Measurements from ENCODE around the gene CACNA1C.

Gene CACNA1C

DNA sequence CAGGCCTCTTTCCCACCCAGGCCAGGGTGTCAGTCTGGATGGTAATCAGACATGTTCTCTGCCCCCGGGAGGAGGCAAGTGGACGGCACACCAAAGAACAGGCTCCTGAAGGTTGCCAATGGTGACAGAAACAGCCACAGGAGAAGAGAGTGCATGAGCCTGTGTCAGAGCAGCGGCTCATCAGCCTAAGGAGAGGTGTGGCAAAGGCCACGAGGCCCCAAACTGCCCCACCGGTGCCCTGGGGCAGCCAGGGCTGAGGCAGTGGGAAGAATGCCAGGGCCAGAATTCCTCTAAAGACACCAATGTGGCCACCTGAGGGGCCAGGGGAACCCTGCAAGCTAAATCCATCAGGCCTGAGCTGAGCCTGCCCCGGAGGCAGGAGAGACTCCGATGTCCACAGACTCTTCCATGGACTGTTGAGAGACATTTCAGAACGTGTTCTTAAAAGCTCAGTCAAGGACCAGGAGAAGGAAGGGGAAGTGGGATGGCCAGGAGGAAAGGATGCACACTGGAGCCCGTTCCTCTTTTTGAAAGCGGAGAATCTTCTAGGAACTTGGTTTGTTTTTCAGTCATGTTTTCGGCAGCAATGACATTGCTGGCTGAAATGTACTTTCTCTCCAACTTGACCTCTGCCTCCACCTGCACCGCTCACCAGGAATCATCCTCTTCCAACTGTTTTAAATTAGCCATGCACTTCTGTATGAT lies 565.7 kb downstream of the CACNA1C start:
- DNase-seq: no peak

- no peak for DNase-seq
Observed at GRCh38 chr12:2619136-2619535, 566.3 kb downstream of the CACNA1C start.

GRCh38 chr12:2622460-2622859 lies 569.7 kb downstream of the CACNA1C start:
- no peak for DNase-seq

DNA sequence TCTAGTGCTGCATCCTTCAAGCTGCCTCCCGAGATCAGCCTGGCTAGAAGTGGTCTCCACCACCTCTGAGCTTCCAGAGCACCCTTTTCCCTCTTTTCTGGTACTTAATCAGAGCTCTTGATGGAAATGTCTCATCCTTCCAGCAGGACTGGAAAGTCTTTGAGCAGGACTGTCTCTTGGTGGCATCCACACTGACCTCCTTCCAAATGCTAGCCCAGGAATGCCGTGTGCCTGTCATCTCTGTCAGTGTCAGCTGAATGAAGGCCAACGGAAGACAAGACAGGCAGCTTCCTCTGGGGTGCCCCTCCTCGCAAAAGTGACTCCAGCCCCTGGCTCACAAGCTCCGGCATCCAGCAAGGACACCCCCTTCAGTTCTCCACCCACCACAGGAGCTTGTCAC lies 570.7 kb downstream of the CACNA1C start:
- no peak for DNase-seq

DNA sequence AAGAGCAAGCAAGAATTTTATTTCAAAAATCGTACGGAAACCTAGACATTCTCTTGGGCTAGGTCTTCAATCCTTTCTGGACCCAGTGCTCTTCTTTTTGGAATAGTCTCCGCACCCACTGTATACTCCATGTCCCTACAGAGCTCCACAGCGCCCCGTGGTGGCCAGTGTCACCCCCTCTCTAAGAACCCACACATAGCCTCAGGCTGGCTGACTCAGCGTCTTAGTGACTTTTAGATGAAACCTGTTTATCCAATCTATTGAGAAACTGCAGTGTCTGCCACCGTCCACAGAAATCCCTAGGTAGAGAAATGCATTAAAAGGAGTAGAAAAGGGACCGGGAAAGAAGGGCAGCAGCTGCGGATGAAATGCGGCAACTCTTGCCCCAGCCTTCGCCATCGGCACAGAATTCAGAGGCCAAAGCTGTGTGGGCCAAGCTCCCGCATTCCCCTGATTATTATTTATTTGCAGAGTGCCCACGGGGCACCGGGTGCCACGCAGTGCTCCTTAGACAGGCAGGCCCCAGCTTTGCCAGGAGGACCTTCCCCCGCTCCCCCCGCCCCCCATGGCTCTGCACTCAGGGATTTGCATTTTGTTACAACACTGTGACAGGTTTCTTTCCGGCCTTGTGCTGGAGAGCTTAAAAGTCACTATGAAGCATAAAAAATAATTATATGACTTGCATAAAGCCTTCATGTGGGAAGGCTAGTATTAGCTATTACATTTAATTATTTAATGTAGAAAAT lies 571.9 kb downstream of the CACNA1C start:
- DNase-seq: peak; percentile 18 to 39

DNA sequence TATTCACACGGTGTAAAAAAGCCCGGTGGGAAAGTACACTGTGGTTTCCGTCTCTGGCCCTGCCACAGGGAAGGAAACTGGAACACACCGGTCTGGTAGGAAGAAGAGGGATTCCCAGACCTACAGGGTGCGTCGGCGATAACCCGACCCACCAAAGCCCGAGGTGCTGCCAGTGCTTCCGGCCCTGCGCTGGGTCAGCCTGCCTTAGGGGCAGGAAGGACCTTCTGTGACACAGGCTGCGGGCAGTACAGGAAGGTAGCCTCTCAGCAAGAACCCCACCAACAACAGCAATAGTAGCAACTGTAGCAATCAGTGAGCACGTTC lies 572.5 kb downstream of the CACNA1C start:
- DNase-seq: no peak

DNA sequence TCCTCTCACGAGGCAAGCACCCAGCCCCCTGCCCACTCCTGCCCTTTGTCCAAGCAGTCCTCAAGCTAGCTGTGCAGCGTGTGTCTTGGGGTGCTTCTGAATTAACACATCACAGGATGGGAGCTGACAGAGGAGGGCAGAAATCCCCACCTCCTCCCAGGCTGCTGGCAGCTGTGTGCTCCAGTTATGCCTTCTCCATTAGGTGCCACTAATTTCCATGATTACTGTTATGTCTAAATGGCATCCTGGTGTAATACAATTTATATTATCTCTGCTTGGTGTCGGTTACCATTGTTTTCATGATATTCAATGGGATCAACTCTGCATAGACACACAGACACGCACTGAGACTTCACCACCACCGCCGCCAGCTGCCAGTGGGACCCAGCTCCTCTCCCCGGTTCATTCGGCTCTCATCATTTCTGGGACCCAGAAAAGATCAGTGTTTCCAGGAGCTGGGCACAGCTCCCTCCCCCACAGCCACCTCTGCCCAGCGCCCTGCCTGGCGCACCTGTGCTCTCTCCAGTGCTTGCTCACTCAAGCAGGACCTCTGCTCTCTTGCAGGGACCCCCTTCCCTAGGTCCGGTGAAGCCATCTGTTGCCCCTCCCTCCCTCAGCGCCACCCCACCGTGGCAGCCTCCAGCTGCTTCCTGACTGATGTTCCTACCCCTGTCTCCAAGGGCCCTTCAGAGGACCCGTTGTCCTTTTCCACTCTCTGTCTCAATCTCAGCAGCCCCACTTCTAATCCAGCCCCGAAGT lies 574.5 kb downstream of the CACNA1C start:
- DNase-seq: no peak

DNA sequence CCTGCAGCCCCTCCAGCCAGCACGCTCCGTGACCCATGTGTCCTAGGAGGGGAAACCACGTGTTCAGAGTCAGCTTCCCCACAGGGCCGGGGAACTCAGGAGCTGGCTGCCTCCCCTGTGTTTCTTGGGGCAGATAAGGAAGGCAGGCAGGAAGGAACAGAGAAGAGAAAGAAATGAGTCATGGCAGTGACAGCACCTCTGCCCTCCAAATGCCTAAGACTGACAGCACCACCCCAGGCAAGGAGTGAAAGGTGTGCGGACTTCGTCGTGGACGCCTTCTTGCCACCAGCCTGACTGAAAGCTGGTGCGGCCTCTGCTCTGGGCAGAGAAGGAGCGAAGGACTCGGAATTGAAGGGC lies 575.0 kb downstream of the CACNA1C start:
- DNase-seq: no peak

- DNase-seq: no peak
Observed at GRCh38 chr12:2628401-2628800, 575.6 kb downstream of the CACNA1C start.

GRCh38 chr12:2629051-2629450 lies 576.3 kb downstream of the CACNA1C start:
- no peak for DNase-seq

DNA sequence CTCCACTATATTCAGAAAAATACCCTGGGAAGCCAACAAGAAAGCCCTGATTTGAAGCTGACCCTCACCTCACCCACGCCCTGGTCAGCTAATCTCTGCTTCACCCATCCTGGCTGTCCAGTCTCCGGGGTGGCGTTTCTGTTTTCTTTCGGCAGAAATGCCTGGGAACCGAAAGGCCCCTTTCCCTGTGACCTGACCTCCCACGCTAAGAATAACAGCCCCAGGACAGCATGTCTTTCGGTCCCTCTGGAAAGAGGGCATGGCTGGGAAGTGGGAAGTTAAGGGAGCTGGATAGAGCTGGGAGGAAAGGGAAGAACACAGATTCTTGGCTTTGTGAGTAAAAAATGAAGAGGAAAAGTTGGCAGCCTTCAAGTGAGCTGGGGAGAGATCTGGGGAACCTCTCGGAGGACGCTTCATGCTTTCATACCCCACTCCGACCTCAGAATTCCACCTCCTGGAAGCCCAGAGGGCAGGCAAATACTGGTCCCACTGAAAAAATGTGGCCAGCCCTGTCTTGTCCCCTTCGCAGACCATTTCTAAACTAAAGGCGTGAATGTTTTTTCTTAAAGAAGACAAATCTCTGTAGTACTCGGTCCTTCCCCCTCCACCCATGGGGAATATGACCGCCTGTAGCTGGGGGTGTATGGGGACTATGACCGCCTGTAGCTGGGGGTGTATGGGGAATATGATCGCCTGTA lies 579.0 kb downstream of the CACNA1C start:
- DNase-seq: no peak

- DNase-seq: no peak
Observed at GRCh38 chr12:2633176-2633824, 580.5 kb downstream of the CACNA1C start.

GRCh38 chr12:2633825-2634200 lies 581.0 kb downstream of the CACNA1C start:
- no peak for DNase-seq

DNA sequence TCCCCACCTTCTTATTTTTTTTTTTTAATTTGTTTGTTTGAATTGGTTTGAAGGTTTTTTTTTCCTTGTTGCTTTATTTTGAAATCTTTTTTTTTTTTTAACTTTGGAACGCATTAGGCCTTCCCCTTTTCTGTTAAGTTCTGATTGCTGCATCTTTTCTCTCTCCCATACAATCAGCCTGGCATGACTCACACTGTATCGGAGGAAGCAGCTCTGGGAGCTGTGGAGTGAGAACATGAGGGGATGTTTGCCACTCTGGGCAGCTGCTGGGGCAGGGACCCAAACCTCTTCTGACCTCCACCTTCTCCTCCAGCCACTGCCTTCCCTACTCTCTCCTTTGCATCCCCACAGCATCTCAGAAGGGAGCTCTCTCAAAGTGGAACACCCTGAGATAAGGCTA lies 581.7 kb downstream of the CACNA1C start:
- DNase-seq: no peak

DNA sequence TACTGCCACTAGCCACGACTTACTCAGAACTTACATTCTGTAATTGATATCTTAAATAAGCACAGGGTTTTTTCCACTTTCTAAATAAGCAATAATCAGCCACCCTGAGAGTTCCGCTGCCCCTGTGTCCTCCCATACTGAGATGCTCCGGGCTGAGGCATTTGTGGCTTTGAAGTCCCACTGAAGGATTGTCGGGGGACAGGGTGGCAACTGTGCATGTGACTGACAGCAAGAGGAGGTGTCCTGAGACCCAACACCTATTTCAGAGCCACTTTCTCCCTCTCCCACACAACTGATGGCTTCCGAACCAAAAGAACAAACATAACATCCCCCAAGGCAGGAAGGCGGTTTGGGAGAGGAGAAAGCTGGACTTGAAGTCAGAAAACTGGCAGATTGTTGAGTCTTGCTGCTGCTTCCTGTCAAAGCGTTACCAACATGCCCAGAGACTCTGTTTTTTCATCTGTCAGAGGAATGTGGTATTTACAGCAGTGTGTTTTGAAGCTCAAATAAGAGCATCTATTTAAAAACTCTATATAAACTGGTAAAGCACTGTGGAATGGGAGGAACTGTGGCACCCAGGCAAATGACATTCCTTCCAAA lies 584.1 kb downstream of the CACNA1C start:
- DNase-seq: no peak

- no peak for DNase-seq
Observed at GRCh38 chr12:2637371-2637770, 584.6 kb downstream of the CACNA1C start.

GRCh38 chr12:2638273-2639019 lies 585.7 kb downstream of the CACNA1C start:
- no peak for DNase-seq

- no peak for DNase-seq
Observed at GRCh38 chr12:2639020-2639298, 586.2 kb downstream of the CACNA1C start.

DNA sequence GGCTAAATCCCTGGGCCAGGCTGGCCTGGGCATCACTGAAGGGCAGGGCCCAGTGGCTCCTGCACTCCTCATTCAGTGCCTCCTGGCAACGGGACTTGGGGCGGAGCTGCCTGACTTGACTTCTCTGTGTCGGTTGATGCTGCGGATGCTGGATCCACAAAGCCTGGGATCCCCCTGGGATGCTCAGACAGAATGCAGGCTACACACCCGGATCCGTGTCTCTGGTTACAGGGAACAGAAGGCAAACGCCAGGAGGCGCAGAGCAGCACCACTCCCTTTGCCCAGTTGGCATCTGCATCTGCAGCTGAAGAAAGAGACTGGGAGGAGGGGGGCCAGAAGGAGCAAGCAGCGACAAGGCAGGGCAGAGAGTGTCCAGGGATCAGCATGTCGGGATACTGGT lies 587.5 kb downstream of the CACNA1C start:
- no peak for DNase-seq

DNA sequence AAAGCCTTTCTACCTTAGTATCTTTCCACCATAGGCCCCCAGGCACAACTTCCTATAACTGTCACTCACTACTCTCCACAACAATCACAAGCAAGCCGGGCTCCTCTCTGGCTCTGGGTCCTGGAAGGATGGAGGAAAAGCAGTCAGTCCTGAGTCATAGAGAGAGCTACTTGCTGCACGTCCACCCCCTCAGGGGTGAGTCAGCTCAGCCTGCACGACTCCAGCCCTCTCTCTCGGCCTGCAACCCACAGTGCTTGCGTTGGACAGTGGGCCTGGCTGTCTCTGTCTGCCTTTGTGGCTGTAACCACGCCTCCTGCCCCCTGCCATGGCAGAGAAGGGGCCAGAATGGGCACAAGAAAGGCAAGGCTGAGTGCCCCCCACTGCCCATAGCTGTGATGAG lies 587.9 kb downstream of the CACNA1C start:
- no peak for DNase-seq

- DNase-seq: peak in 1 of 2 experiments; percentile 5
Observed at GRCh38 chr12:2641207-2641606, 588.4 kb downstream of the CACNA1C start.

DNA sequence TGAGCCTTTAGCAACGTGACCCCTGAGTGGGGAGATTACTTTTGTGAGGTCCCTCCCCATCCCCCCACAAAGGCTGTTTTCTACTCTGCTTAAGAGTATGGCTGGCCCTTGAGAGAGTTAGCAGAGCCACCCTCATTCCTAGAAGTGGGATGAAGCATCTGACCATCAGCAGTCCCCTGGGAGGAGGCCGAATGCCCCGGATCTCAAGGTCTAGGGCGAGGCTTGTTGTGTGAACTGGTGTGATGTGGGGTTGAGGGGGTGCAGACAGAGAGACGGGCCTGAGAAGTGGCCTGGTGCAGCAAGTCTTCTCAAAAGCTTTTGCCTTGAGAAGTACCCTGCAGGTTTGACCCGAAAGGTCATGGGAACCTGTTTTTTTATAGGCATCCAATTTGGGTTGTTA lies 589.0 kb downstream of the CACNA1C start:
- no peak for DNase-seq
